Measurements from ENCODE around the gene CD82. TPM values are rescaled to one million over a fixed set of nuclear protein-coding genes. Genes with fewer than 3 reads are reported as not detected.

The CD82 gene
- total and polyA plus RNA-seq, 2 of the 8 experiments (the other 6 are each of a cell fraction or from before 2014, with no cell fraction given) = 7.9 to 10.3 TPM

DNA sequence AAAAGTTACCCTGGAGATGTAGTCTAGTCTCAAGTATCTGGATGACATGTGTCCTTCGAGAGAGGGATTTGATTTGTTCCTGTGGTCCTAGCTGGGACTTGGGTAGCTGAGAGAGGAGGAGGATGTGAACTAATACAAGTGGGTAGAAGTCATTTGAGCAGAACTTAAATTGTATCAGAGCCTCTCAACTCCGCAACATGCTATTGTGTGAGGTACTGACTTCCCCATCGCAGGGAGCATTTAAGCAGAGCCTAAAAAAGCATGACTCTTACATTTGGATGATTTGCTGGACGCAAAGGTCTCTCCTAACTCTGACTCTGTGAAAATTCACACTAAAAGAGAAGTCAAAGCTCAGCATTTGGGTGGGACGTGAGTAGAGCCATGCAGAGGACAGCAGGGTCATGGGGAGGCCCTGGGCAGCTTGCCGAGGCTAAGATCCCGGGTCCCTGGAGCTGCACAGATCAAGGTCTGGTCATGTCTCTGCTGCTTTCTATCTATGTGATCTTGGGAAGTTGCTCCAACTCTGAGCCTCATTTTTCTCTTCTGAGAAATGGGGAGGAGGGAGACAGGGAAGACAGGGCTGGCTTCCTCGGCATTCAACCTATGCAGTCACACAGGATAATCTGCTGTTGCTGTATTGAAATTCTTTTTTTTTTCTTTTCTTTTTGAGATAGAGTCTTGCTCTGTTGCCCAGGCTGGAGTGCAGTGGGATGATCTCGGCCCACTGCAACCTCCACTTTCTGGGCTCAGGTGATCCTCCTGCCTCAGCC lies 44.9 kb downstream of the CD82 start:
- no peak overlapping the region for H3K27ac ChIP-seq (ENCODE audit: low read depth, low read length)
- 92% methylated on average over 9 of the region's 9 CpGs; no CpG with 5 or more reads in 1 of the 2 experiments for WGBS, 2 experiments (ENCODE audit: extremely low coverage in 1 of 2, insufficient coverage in 1 of 2, insufficient read length in 1 of 2, insufficient replicate concordance in 2 of 2, low coverage in 1 of 2, low lambda C conversion rate in 2 of 2, missing lambda C conversion rate in 1 of 2)
- H2BK12ac ChIP-seq (ENCODE audit: low read depth, low read length) = no peak overlapping the region

More for the DNA sequence above, 44.9 kb downstream of the CD82 start:
- no peaks in the 10 kb centered on the region for H3K79me2 ChIP-seq (ENCODE audit: control insufficient read depth in 1 of 2, insufficient read depth in 2 of 2, low read length in 2 of 2)
- no peak overlapping the region for H2BK20ac ChIP-seq (ENCODE audit: low read length)
- no peak overlapping the region for H2AFZ ChIP-seq (ENCODE audit: low read length)
- TF ChIP-seq RAD21 (IDR thresholded peaks at IDR 0.05 in 1 of 2, conservative IDR thresholded peaks at IDR 0.05 in 1 of 2; ENCODE audit: low read depth in 2 of 2, low read length in 2 of 2) = no peak
- TF ChIP-seq, protein P1, sequence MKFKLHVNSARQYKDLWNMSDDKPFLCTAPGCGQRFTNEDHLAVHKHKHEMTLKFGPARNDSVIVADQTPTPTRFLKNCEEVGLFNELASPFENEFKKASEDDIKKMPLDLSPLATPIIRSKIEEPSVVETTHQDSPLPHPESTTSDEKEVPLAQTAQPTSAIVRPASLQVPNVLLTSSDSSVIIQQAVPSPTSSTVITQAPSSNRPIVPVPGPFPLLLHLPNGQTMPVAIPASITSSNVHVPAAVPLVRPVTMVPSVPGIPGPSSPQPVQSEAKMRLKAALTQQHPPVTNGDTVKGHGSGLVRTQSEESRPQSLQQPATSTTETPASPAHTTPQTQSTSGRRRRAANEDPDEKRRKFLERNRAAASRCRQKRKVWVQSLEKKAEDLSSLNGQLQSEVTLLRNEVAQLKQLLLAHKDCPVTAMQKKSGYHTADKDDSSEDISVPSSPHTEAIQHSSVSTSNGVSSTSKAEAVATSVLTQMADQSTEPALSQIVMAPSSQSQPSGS (IDR thresholded peaks at IDR 0.05; ENCODE audit: low read length) = no peak
- TF ChIP-seq BCL11A (IDR thresholded peaks at IDR 0.05; ENCODE audit: low read depth in 2 of 2, low read length in 2 of 2) = no peak
- TF ChIP-seq RNF2 (IDR thresholded peaks at IDR 0.05; ENCODE audit: borderline replicate concordance, low read depth, low read length, missing control alignments, poor library complexity, severe bottlenecking) = no peak
- H4K20me1 ChIP-seq (replicated peaks in 1 of 2; ENCODE audit: control insufficient read depth in 1 of 2, insufficient read depth in 2 of 2, low read length in 2 of 2) = no peaks in the 10 kb centered on the region
- H2BK120ac ChIP-seq (replicated peaks; ENCODE audit: low read depth, low read length) = no peak overlapping the region
- no peak overlapping the region for H3K4ac ChIP-seq (replicated peaks; ENCODE audit: insufficient read length, low read depth, low read length)
- no peak overlapping the region for H3K56ac ChIP-seq (replicated peaks; ENCODE audit: insufficient read length, low read depth, low read length)
- no peak overlapping the region for H2BK5ac ChIP-seq (ENCODE audit: low read depth, low read length)
- ChIA-PET CTCF (ENCODE audit: partially characterized antibody) (interaction anchor here (1.5 to 7.0 kb wide), 6 partner anchors 11 to 301 kb away, joined by 3 to 182 read pairs (median 9); partner anchors contain the start of gene CD82), POLR2A (ENCODE audit: partially characterized antibody) (no interaction called here)
- no peak overlapping the region for H3K14ac ChIP-seq (ENCODE audit: insufficient read length)
- no peaks in the 10 kb centered on the region for H3K36me3 ChIP-seq (ENCODE audit: control insufficient read depth in 2 of 4, insufficient read depth in 4 of 4, low read length in 3 of 4)
- no peak overlapping the region for H3K9ac ChIP-seq (replicated peaks in 1 of 4; ENCODE audit: extremely low read depth in 1 of 4, low read depth in 3 of 4, low read length in 3 of 4)
- no peak overlapping the region for H4K91ac ChIP-seq (replicated peaks; ENCODE audit: insufficient read length, low read length)
- FAIRE-seq (no peak), DNase-seq (ENCODE audit: low read depth in 1 of 2, low spot score in 2 of 2) (no peak)
- no peaks in the 10 kb centered on the region for H3K9me3 ChIP-seq (ENCODE audit: insufficient read depth in 2 of 2, low read depth in 1 of 2, low read length in 1 of 2)
- no peak overlapping the region for H4K5ac ChIP-seq (ENCODE audit: insufficient read length, low read depth, low read length)
- H3K4me2 ChIP-seq (ENCODE audit: insufficient read depth in 1 of 2, low read depth in 2 of 2, low read length in 2 of 2) = no peak overlapping the region
- no peak overlapping the region for H3K23ac ChIP-seq (ENCODE audit: insufficient read length)
- no peak overlapping the region for H3K4me3 ChIP-seq (ENCODE audit: extremely low read depth in 1 of 4, insufficient read depth in 2 of 4, low read depth in 3 of 4, low read length in 4 of 4)
- no peak overlapping the region for H4K8ac ChIP-seq (ENCODE audit: extremely low read depth, insufficient read depth, low read length)
- H3K79me1 ChIP-seq (ENCODE audit: low read depth, low read length) = no peaks in the 10 kb centered on the region
- H3K4me1 ChIP-seq (replicated peaks in 1 of 4; ENCODE audit: control insufficient read depth in 3 of 4, insufficient read depth in 4 of 4, low read length in 3 of 4) = peaks cover 0 to 3% (median 1%) of the 10 kb centered on the region in 4 experiments; a peak in 3 of 7 replicates
- H3K27me3 ChIP-seq (replicated peaks in 1 of 4; ENCODE audit: control insufficient read depth in 3 of 4, extremely low read depth in 1 of 4, insufficient read depth in 3 of 4, low read length in 3 of 4) = no peaks in the 10 kb centered on the region
- H2BK15ac ChIP-seq (ENCODE audit: low read length) = peak overlapping the region; percentile 46; the same call in 1 of the 2 replicates
- no peak overlapping the region for H2AK5ac ChIP-seq (ENCODE audit: low read depth, low read length)
- H3K18ac ChIP-seq (ENCODE audit: extremely low read depth, low read length) = no peak overlapping the region
- H3K23me2 ChIP-seq (ENCODE audit: low read depth, low read length) = no peaks in the 10 kb centered on the region
